Measurements from ENCODE around the gene MAPK8IP3.
A peak's percentile ranks its signal among the peaks of the same experiment; 100 is the strongest.
"Not testable (repeated sequence)": the region's sequence is repeated elsewhere in the genome, so short reads cannot be mapped to it uniquely, and the experiment has no call there.

Gene MAPK8IP3

GRCh38 chr16:1712791-1713261 lies 6.8 kb downstream of the MAPK8IP3 start:
- no peak for DNase-seq (ENCODE audit: low read depth)

GRCh38 chr16:1713331-1713730 lies 7.3 kb downstream of the MAPK8IP3 start:
- no peak for DNase-seq (ENCODE audit: low read depth)

GRCh38 chr16:1713933-1714332 lies 7.9 kb downstream of the MAPK8IP3 start:
- no peak for DNase-seq (ENCODE audit: low read depth)

GRCh38 chr16:1715220-1715619 lies 9.2 kb downstream of the MAPK8IP3 start:
- DNase-seq (ENCODE audit: low read depth): no peak

- DNase-seq (ENCODE audit: low read depth): not testable (repeated sequence)
These were observed 12.2 kb downstream of the MAPK8IP3 start for GRCh38 chr16:1718236-1718635.

- not testable (repeated sequence) for DNase-seq (ENCODE audit: low read depth)
These were observed 13.7 kb downstream of the MAPK8IP3 start for GRCh38 chr16:1719559-1720229.

GRCh38 chr16:1721372-1721771 lies 15.4 kb downstream of the MAPK8IP3 start:
- no peak for DNase-seq (ENCODE audit: low read depth)

GRCh38 chr16:1723450-1724147 lies 17.6 kb downstream of the MAPK8IP3 start:
- DNase-seq (ENCODE audit: low read depth): peak; percentile 15

GRCh38 chr16:1724491-1724890 lies 18.5 kb downstream of the MAPK8IP3 start:
- no peak for DNase-seq (ENCODE audit: low read depth)

- DNase-seq (ENCODE audit: low read depth): no peak
These were observed 20.9 kb downstream of the MAPK8IP3 start for GRCh38 chr16:1726661-1727502.

GRCh38 chr16:1727651-1728624 lies 21.9 kb downstream of the MAPK8IP3 start:
- no peak for DNase-seq (ENCODE audit: low read depth)

- DNase-seq (ENCODE audit: low read depth): no peak
These were observed 23.0 kb downstream of the MAPK8IP3 start for GRCh38 chr16:1729026-1729425.

GRCh38 chr16:1729445-1729844 lies 23.4 kb downstream of the MAPK8IP3 start:
- DNase-seq (ENCODE audit: low read depth): no peak

- DNase-seq (ENCODE audit: low read depth): no peak
These were observed 25.1 kb downstream of the MAPK8IP3 start for GRCh38 chr16:1731073-1731472.

GRCh38 chr16:1731603-1732002 lies 25.6 kb downstream of the MAPK8IP3 start:
- no peak for DNase-seq (ENCODE audit: low read depth)

- no peak for DNase-seq (ENCODE audit: low read depth)
These were observed 26.1 kb downstream of the MAPK8IP3 start for GRCh38 chr16:1732071-1732470.

GRCh38 chr16:1732551-1732987 lies 26.6 kb downstream of the MAPK8IP3 start:
- not testable (repeated sequence) for DNase-seq (ENCODE audit: low read depth)

GRCh38 chr16:1734123-1734522 lies 28.1 kb downstream of the MAPK8IP3 start:
- DNase-seq (ENCODE audit: low read depth): no peak

- DNase-seq (ENCODE audit: low read depth): no peak
These were observed 28.8 kb downstream of the MAPK8IP3 start for GRCh38 chr16:1734816-1735215.

- no peak for DNase-seq (ENCODE audit: low read depth)
These were observed 34.2 kb downstream of the MAPK8IP3 start for GRCh38 chr16:1740234-1740633.

GRCh38 chr16:1740781-1741490 lies 34.9 kb downstream of the MAPK8IP3 start:
- no peak for DNase-seq (ENCODE audit: low read depth)
